KG1 (cell line): Measurements from ENCODE around the gene BET1.

Experiments used
- DNase-seq: peaks from one replicate; lab custom pipeline; 2025; lab: John Stamatoyannopoulos, UW

BET1 gene

DNA sequence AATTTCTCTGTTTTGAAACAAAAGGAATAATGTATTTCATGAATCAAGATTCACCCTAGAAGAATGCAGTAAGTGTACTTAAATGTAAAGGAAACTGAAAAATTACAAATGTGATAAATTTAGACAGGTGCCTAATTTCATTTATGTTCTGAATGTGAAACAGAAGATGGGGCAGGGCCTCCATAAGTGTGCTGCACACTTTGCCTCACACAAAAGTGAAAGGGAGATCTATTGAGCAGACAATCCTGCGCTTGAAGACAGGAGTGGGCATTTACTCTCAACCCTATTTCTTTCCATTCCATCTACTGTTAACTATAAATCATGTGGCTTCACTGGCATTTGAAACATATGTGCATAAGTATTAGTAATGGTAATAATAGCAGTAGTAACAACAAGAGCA lies 46.4 kb downstream of the BET1 start:
- DNase-seq: no peak

DNA sequence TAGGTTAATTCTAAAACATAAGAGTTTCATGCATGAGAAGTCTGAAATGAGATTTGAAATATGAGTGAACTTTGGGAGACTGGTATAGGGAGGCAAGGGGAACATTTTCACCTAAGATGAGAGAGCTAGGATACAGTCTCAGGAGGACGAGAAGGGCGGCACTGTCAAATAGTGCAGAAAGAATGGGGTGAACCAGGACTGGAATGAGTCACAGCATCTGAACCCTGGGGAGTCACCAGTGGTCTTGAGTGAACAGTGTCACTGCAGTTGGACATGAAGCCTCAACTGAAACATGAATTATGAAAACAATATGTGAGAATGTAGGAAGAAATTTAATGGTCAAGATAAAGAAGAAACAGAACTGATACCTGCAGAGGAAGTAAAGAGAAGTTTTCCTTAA lies 48.9 kb downstream of the BET1 start:
- DNase-seq: no peak

DNA sequence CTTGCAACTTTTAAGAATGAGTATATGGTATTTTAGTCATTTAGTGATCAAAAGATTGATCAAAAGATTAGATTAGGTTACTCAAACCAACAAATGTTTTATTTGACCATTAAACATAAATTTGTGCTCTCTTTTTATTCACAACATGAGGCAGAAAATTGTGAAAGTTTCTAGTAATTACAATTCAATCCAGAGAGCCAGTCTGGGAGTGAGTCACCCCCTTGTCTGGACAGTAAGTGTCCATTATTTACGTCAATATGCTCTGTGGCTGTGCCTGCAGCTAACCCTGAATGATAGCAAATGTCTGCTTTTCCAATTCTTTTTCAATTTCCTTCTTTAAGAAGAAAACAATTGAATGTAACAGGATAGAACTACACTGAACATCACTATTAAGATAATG lies 54.7 kb downstream of the BET1 start:
- DNase-seq: no peak

DNA sequence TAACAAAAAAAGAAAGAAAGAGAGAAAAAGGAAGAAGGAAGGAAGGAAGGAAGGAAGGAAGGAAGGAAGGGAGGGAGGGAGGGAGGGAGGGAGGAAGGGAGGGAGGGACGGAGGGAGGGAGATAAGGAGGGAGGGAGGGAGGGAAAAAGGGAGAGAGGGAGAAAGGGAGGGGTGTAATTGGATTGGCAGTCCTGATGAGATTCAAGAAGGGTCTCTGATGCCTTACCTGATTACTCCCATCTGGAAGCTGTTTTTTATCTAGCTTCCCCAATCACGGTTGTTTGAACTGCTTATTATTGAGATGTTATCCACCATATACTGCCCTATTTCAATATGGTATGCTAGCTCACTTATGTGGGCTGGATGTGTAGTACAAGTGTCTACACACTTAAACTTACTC lies 55.3 kb downstream of the BET1 start:
- no peak for DNase-seq

DNA sequence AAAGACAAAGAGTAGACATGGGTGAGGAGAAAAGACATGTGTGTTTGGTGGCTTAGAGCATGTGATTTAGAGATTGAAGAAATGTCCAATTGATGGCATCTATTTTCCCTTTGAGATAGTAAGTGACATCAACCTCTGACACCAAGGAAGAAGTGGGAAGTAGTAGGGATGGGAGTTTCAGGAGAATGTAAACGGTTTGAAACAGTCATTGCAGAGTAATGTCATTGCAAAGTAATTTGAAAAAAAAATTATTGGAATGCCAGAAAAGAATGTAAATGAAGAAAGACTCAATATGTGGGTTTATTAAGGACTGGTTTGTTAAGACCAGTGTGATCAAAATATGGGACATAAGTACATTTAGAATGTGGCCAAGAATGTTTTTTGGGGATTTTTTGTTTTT lies 56.0 kb downstream of the BET1 start:
- DNase-seq: no peak

DNA sequence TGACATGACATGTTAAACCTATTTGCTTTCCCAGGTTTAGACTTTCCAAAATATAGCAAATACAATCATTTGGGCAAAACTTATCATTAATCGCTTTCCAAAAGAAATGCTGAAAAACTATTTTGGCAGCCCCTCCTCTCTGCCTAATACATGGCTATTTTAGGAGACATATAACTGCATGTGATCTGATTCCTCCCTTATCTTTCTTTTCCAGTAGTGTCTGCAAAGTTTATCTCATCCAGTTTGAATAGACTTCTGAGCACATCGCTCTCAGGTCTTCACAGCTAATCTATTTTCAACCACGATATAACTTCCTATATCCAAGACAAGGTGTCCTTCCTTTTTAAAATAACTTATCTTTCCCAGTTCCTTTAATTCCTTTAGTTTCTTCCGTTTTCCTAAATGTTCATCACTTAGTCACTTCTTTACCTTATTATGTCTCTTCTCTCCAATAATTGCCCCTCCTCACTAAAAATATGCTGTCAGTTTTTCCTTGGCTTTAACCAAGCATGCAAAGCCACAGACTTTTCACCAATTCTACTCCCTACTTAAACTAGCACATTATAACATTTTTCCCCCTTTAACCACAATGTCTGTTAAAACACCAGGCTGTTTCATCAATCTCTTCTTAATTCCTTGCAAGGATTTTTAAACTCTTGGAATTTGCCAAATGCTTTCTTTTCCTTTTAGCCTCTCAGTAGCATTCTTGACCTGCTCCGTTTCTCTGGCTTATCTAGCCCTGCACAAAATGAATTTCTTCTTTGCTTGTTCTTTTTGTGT lies 58.2 kb downstream of the BET1 start:
- no peak for DNase-seq

DNA sequence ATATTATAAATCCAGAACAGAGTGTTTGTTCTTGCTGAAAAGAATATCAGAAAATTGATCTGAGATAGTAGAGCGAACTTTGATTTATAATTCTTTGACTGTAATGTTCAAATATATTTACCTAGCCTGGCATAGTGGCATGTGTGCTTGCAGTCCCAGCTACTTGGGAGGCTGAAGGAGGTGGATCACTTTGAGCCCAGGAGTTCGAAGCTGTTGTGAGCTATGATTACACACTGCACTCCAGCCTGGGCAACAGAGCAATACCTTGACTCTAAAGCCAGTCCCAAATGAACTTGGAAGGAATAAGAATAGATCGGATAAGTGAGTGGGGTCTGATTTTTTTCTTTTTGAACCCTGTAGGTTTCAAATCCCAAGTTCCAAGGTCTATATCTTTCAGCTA lies 59.1 kb downstream of the BET1 start:
- no peak for DNase-seq

DNA sequence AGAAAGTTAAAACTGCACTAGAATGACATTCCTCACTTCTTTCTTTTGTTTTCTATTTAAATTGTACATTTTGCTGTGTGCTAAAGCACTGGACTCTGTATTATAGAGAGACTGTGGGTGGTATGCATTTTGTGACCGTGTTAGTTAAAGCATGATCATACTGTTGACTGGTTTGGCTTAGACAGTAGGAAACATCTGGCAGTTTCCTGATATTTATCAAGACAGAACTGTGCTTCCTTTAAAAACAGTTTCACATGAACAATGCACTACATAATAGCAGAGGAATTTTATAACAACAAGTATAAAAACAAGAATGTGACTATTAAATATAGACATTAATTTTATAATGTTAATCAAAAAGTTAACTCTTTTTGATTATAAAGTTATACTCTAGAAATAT lies 59.5 kb downstream of the BET1 start:
- peak; percentile 51 for DNase-seq

DNA sequence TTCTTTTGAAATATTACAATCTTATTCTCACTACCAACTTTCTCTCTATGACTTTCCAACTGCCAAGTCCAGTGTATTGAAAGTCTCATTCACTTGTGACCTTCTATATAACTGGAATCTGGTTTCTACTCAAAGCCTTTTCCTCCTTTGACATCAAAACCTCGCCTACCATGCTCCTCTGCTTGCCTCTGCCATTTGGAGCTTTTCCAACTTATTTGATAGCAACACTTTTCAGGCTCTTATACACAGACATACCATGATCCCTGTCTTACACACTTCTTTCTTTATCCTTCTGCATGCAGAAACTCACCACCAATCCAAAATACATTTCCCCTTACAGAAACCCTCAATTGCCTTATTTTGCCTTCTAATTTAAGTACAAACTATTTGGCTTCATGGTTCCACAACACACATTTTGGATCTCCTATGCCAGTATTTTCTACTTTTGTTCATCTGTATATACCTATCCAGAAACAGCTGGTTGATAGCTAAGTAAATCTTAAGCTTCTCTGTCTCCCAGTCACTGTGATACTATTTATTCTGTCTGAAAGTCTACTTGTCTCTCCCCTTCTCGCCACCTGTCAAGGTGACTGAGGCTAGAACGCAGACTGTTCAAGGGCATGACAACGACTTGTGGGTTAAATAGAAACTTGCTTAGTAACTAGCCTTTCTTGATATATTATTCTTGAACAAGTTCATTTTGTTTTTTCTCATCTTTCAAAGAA lies 60.2 kb downstream of the BET1 start:
- no peak for DNase-seq
